DMS79 (cell line): ENCODE measurements around the gene CMIP.

Experiments used
- DNase-seq: peaks from one replicate; lab custom pipeline; 2025; lab: John Stamatoyannopoulos, UW

Gene CMIP

GRCh38 chr16:81607805-81608522 is 163.4 kb downstream of the CMIP start:
- no peak for DNase-seq

DNA sequence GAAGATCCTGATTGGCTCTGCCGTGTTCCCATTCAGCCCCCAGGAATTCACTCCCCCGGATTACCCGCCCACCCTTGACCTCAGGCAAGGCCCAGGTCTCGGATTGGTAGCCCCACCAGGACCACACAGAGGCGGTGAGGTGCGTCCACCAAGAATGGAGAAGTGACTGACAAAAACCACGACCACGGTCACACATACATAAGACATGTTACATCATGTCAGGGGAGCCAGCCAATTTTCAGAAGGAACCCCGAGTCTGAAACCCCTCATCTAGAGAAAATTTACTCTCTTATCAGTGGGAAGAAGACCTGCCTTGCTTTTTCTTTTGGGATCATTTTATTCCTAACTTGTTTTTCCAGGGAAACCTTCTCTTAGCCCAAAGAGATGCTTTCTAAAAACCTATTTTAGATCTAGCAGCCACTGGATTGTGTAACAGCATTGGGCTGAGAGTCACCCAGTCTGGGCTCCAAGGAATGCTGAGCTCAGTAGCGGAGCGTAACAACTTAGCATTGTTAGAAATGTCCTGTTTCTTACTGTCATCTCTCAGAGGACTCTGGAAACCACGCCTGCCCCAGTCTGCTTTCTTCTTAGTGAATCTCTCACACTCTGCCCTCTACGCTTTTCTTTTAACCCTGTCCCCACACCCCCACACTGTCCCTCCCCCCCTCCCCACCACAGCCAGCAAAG is 164.1 kb downstream of the CMIP start:
- DNase-seq = no peak

DNA sequence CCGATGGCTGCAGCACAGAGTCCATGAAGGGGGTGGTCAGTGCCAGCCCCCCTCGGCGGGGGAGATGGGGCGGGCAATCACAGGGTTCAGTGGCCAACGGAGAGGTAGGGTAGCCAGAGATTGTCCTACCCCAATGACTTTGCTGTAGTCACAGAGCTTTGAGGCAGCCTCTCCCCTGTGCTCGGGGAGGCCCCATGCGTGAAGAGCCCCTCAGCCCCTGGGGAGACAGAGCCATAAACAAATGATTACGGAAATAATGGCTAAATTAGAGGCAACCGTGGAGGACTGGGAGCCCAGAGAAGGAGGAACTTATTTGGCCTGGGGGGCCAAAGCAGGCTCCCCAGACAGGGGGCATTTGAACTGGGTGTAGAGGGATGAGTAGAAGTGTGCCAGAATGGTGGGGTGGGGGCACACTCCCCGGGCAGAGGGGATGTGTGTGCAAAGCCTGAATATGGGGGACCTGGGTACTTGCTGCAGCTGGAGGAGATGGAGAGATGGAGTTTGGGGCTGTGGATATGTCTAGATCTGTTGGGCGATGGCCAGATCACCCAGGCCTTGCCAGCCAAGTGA is 164.8 kb downstream of the CMIP start:
- DNase-seq = no peak

DNA sequence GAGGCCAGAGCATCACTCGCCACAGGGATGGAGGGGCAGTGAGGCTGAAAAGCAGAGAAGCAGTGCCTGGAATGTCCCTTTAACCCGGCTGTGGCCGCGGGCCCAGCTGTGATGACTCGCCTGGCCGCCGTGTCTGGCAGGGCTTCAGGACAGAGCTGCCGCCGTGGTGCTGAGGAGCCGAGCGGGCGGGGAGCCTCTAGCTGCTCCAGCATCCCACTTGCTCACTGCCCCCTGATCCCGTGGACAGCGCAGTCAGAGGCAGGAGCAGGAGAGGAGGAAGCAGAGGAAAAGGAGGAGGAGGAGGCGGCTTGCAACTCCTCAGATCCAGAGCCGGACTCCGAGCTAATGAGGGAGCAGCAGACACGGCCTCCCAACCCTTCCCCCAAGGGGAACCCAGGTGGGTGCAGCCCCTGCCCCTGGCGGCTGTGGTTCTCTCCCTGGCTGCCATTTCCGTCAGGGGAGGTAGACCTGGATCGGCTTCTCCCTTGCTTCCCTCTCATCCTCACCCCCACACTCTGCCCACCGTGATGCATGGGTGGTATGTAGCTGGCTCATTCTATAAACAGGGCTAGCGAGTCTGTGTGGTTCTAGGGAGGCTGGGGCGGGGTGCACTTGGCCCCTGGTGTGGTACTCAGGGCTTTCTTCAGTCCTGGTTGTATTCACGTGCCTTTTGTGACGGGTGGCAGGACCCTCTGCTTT is 165.7 kb downstream of the CMIP start:
- no peak for DNase-seq

DNA sequence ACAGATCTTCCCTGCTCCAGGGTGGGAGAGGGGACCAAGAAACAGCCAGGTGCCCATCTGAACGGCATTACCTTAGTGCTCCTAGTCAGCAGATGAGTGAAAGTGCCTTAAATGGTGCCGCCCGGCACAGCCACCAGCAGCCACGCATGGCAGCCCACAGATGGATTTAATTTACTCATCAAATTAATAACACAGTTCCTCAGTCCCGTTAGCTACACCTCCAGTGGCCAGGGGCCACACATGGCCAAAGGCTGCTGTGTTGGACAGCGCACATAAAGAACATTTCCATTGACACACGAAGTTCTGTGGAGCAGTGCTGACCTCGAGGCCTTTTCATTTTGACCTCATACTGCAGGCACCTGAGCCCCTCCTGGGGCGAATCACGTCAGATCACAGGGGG is 166.3 kb downstream of the CMIP start:
- DNase-seq = no peak

GRCh38 chr16:81611721-81612120 is 167.1 kb downstream of the CMIP start:
- no peak for DNase-seq

DNA sequence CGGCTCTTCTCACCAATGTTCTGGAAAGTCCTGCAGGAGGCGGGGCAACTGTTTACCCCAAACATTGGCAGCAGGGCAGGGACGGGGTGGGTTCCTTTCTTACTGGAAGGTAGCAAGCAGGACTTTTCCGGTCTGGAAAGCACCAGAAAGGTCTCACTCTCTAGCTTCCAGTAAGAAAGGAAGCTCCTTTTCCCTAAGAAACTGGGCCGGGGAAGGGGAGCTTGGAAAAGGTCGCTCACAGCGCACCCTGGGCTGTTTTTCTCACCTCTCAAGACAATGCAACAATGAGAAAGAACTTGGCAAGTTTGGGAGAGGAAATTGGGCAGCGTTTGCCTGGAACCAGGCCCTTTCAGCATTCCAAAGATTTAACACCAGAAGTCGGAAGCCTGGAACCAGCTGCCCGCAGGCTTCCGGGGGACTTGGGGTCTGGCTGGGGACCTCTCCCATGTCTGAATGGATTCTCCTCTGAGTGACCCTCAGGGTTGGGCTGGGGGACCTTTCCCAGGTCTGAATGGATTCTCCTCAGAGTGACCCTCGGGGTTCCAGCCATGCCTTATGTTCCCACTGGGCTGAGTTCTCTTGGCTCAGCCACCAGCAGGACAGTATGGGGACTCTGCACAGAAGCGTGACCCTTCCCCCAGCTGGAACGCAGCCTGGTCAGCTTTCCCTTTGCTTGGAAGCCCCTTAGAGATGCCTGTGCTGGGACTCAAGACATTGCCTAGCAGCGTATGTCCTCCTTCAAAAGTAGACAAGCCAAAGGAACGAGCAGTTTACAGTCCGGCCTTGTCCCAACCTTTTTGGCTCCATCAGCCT is 167.9 kb downstream of the CMIP start:
- no peak for DNase-seq

GRCh38 chr16:81614171-81614570 is 169.6 kb downstream of the CMIP start:
- no peak for DNase-seq

DNA sequence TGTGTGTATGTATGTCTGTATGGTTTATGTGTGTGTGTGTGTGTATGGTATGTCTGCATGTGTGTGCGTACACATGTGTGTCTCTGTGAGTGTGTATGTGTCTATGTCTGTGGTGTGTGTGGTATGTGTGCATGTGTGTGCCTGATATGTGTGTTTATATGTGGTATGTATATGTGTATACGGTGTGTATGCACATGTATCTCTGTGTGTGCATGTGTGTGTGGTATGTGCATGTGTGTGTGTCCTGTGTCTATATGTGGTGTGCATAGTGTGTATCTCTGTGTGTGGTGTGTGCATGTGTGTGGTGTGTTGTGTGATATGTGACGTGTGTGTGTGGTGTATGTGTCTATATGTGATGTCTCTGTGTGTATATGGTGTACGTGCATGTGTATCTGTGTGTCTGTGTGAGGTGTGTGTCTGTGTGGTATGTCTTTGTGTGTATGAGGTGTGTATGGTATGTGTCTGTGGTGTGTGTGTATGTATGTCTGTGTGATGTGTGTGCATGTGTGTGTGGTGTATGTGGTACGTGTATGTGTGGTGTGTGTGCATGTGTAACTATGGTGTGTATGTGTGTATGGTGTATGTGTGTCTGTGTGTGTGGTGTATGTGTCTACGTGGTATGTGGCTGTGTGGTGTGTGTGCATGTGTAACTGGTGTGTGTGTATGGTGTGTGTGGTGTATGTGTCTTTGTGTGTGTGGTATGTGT is 170.2 kb downstream of the CMIP start:
- no peak for DNase-seq

- DNase-seq = no peak
These were observed 170.8 kb downstream of the CMIP start for GRCh38 chr16:81615411-81615810.

DNA sequence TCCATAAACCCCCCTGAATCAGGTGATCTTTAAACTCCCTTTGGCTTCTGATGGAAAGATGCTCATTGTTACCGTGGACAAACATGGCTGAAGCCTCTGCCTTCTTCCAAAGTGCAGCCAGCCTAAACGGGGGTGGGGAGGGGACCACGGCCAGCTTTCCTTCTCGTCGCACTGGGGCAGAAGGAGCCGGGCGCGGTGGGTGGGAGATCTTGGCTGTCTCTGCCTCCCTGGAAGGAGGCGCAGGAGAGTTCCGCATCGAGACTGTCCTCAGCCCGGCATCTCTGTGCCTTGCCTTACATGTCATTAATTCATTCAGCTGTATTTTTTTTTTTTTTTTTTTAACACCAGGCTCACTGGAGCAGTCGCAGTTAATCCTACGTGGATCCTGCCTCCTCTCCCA is 171.2 kb downstream of the CMIP start:
- no peak for DNase-seq

- no peak for DNase-seq
These were observed 171.9 kb downstream of the CMIP start for GRCh38 chr16:81616321-81617020.

- no peak for DNase-seq
These were observed 172.4 kb downstream of the CMIP start for GRCh38 chr16:81617021-81617346.

- DNase-seq = no peak
These were observed 173.6 kb downstream of the CMIP start for GRCh38 chr16:81618187-81618586.

DNA sequence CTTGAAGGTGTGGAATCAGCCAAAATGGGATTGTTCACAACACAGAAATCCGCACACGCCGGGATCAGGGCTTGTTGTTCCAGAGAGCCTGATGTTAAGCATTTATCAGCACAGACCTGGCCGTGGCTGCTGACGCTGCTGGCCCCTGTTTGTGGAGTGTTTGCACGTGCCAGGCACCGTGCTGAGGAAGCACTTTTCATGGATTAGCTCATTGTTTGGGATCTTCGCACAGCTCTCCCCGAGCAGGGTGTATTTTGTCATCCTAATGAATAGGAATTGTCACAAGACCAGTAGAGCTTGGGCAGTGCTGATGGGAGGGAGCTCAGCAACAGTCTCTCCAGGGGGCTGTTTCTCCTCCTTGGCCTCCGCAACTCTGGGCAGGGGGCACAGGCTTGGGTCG is 174.1 kb downstream of the CMIP start:
- DNase-seq = no peak

- DNase-seq = no peak
These were observed 175.4 kb downstream of the CMIP start for GRCh38 chr16:81620029-81620428.

GRCh38 chr16:81620796-81621195 is 176.2 kb downstream of the CMIP start:
- no peak for DNase-seq

- no peak for DNase-seq
These were observed 176.9 kb downstream of the CMIP start for GRCh38 chr16:81621496-81621895.

- DNase-seq = no peak
These were observed 178.9 kb downstream of the CMIP start for GRCh38 chr16:81623365-81624102.

DNA sequence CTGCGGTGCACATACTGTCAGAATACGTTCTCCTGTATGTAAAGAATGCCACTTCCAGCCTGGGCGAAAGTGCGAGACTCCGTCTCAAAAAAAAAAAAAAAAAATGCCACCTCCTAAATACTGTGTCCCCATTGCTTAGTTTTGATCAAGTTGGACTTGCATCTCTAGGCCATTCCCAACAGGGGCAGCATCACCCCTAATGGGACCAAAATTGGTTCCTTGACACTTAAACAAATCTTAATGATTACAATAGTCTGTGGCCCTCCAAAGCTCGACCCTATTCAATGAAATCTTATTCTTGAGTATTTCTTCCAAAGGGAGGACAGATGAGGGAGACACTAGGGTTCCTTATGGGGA is 179.8 kb downstream of the CMIP start:
- no peak for DNase-seq
